ENCODE measurements around the gene BCKDHB.

Gene BCKDHB

GRCh38 chr6:80217794-80218193 lies 111.3 kb downstream of the BCKDHB start:
- no CpG with 5 or more reads among the region's 6 CpGs for WGBS (ENCODE audit: extremely low coverage, insufficient coverage, insufficient read length)

GRCh38 chr6:80223743-80224212 lies 117.3 kb downstream of the BCKDHB start:
- no peak overlapping the region for H2AK5ac ChIP-seq (ENCODE audit: low read length)
- H3K36me3 ChIP-seq (ENCODE audit: control insufficient read depth in 1 of 2, insufficient read depth in 2 of 2, low read length in 2 of 2): peaks cover 0 to 2% of the 10 kb centered on the region in 2 experiments
- no peak overlapping the region for H2BK12ac ChIP-seq (ENCODE audit: low read length)

More at GRCh38 chr6:80217794-80218193, 111.3 kb downstream of the BCKDHB start:
- Histone ChIP-seq H3K27me3 (ENCODE audit: insufficient read depth, low read length) (no peaks in the 10 kb centered on the region), H4K8ac (ENCODE audit: low read depth, low read length) (no peak overlapping the region), H3K18ac (ENCODE audit: low read length) (no peak overlapping the region), H3K9me3 (ENCODE audit: insufficient read depth, low read depth, low read length) (no peaks in the 10 kb centered on the region), H2BK5ac (ENCODE audit: low read depth, low read length, poor library complexity) (no peak overlapping the region), H4K91ac (ENCODE audit: low read depth, low read length) (no peak overlapping the region), H2AFZ (ENCODE audit: insufficient read depth, low read length, poor library complexity) (no peak overlapping the region), H3K79me2 (ENCODE audit: control insufficient read depth, insufficient read depth, low read length, poor library complexity) (no peaks in the 10 kb centered on the region), H2BK120ac (ENCODE audit: insufficient read depth, low read length, poor library complexity) (no peak overlapping the region), H3K27ac (ENCODE audit: low read depth, low read length) (no peak overlapping the region), H4K12ac (ENCODE audit: low read depth, low read length) (no peak overlapping the region), H3K9ac (ENCODE audit: low read length) (no peak overlapping the region), H3K23ac (ENCODE audit: low read length) (no peak overlapping the region), H3K36me3 (ENCODE audit: control insufficient read depth in 1 of 2, insufficient read depth in 2 of 2, low read length in 2 of 2) (peaks cover 2 to 3% of the 10 kb centered on the region in 2 experiments), H3K4me3 (ENCODE audit: low read depth, low read length) (no peak overlapping the region), H2AK5ac (ENCODE audit: low read length) (no peak overlapping the region), H3K14ac (ENCODE audit: low read length) (no peak overlapping the region), H2BK12ac (ENCODE audit: low read length) (no peak overlapping the region), H3K4me1 (ENCODE audit: control insufficient read depth in 1 of 2, insufficient read depth in 2 of 2, low read length in 2 of 2) (peaks cover 3% of the 10 kb centered on the region in 2 experiments), H3K4ac (ENCODE audit: low read depth, low read length) (no peak overlapping the region), H3K4me2 (ENCODE audit: low read length) (no peak overlapping the region), H3K79me1 (ENCODE audit: low read length) (no peaks in the 10 kb centered on the region)
- DNase-seq: no peak

GRCh38 chr6:80226151-80226550 lies 119.7 kb downstream of the BCKDHB start:
- H3K4me2 ChIP-seq (ENCODE audit: low read length): no peak overlapping the region
- H3K79me2 ChIP-seq (ENCODE audit: control insufficient read depth, insufficient read depth, low read length, poor library complexity): no peaks in the 10 kb centered on the region
- H3K36me3 ChIP-seq (ENCODE audit: control insufficient read depth in 1 of 2, insufficient read depth in 2 of 2, low read length in 2 of 2): no peaks in the 10 kb centered on the region
- no peak overlapping the region for H3K4ac ChIP-seq (ENCODE audit: low read depth, low read length)
- no peaks in the 10 kb centered on the region for H3K79me1 ChIP-seq (ENCODE audit: low read length)
- H3K4me3 ChIP-seq (ENCODE audit: low read depth, low read length): no peak overlapping the region
- no peak overlapping the region for H2BK12ac ChIP-seq (ENCODE audit: low read length)
- no peak overlapping the region for H3K14ac ChIP-seq (ENCODE audit: low read length)
- no peak for DNase-seq
- no peak overlapping the region for H2BK120ac ChIP-seq (ENCODE audit: insufficient read depth, low read length, poor library complexity)
- H2AFZ ChIP-seq (ENCODE audit: insufficient read depth, low read length, poor library complexity): no peak overlapping the region
- H4K8ac ChIP-seq (ENCODE audit: low read depth, low read length): no peak overlapping the region
- no CpG with 5 or more reads among the region's 3 CpGs for WGBS (ENCODE audit: extremely low coverage, insufficient coverage, insufficient read length)
- H3K27ac ChIP-seq (ENCODE audit: low read depth, low read length): no peak overlapping the region
- H3K27me3 ChIP-seq (ENCODE audit: insufficient read depth, low read length): no peaks in the 10 kb centered on the region
- H3K4me1 ChIP-seq (ENCODE audit: control insufficient read depth in 1 of 2, insufficient read depth in 2 of 2, low read length in 2 of 2): no peaks in the 10 kb centered on the region
- H3K9ac ChIP-seq (ENCODE audit: low read length): no peak overlapping the region
- H3K9me3 ChIP-seq (ENCODE audit: insufficient read depth, low read depth, low read length): no peaks in the 10 kb centered on the region
- no peak overlapping the region for H4K12ac ChIP-seq (ENCODE audit: low read depth, low read length)
- no peak overlapping the region for H3K18ac ChIP-seq (ENCODE audit: low read length)
- H4K91ac ChIP-seq (ENCODE audit: low read depth, low read length): no peak overlapping the region
- no peak overlapping the region for H2BK5ac ChIP-seq (ENCODE audit: low read depth, low read length, poor library complexity)
- no peak overlapping the region for H2AK5ac ChIP-seq (ENCODE audit: low read length)
- H3K23ac ChIP-seq (ENCODE audit: low read length): no peak overlapping the region

More at GRCh38 chr6:80223743-80224212, 117.3 kb downstream of the BCKDHB start:
- Histone ChIP-seq H4K91ac (ENCODE audit: low read depth, low read length) (no peak overlapping the region), H3K27me3 (ENCODE audit: insufficient read depth, low read length) (no peaks in the 10 kb centered on the region), H2BK5ac (ENCODE audit: low read depth, low read length, poor library complexity) (no peak overlapping the region), H3K4me1 (ENCODE audit: control insufficient read depth in 1 of 2, insufficient read depth in 2 of 2, low read length in 2 of 2) (no peaks in the 10 kb centered on the region), H3K18ac (ENCODE audit: low read length) (no peak overlapping the region), H4K12ac (ENCODE audit: low read depth, low read length) (no peak overlapping the region), H3K79me1 (ENCODE audit: low read length) (no peaks in the 10 kb centered on the region), H3K14ac (ENCODE audit: low read length) (no peak overlapping the region), H3K79me2 (ENCODE audit: control insufficient read depth, insufficient read depth, low read length, poor library complexity) (no peaks in the 10 kb centered on the region), H2BK120ac (ENCODE audit: insufficient read depth, low read length, poor library complexity) (no peak overlapping the region), H3K27ac (ENCODE audit: low read depth, low read length) (no peak overlapping the region), H3K9me3 (ENCODE audit: insufficient read depth, low read depth, low read length) (no peaks in the 10 kb centered on the region), H3K4me2 (ENCODE audit: low read length) (no peak overlapping the region), H3K9ac (ENCODE audit: low read length) (no peak overlapping the region), H3K4me3 (ENCODE audit: low read depth, low read length) (no peak overlapping the region), H3K23ac (ENCODE audit: low read length) (no peak overlapping the region), H2AFZ (ENCODE audit: insufficient read depth, low read length, poor library complexity) (no peak overlapping the region), H4K8ac (ENCODE audit: low read depth, low read length) (no peak overlapping the region), H3K4ac (ENCODE audit: low read depth, low read length) (no peak overlapping the region)
- no CpG with 5 or more reads among the region's 3 CpGs for WGBS (ENCODE audit: extremely low coverage, insufficient coverage, insufficient read length)
- no peak for DNase-seq

GRCh38 chr6:80226699-80227098 lies 120.2 kb downstream of the BCKDHB start:
- DNase-seq: no peak
- Histone ChIP-seq H3K4me3 (ENCODE audit: low read depth, low read length) (no peak overlapping the region), H3K36me3 (ENCODE audit: control insufficient read depth in 1 of 2, insufficient read depth in 2 of 2, low read length in 2 of 2) (no peaks in the 10 kb centered on the region), H3K4me1 (ENCODE audit: control insufficient read depth in 1 of 2, insufficient read depth in 2 of 2, low read length in 2 of 2) (no peaks in the 10 kb centered on the region), H2BK5ac (ENCODE audit: low read depth, low read length, poor library complexity) (no peak overlapping the region), H3K79me1 (ENCODE audit: low read length) (no peaks in the 10 kb centered on the region), H3K4me2 (ENCODE audit: low read length) (no peak overlapping the region), H2AFZ (ENCODE audit: insufficient read depth, low read length, poor library complexity) (no peak overlapping the region), H3K27ac (ENCODE audit: low read depth, low read length) (no peak overlapping the region), H3K4ac (ENCODE audit: low read depth, low read length) (no peak overlapping the region), H3K14ac (ENCODE audit: low read length) (no peak overlapping the region), H2BK120ac (ENCODE audit: insufficient read depth, low read length, poor library complexity) (no peak overlapping the region), H3K27me3 (ENCODE audit: insufficient read depth, low read length) (no peaks in the 10 kb centered on the region), H3K18ac (ENCODE audit: low read length) (no peak overlapping the region), H3K79me2 (ENCODE audit: control insufficient read depth, insufficient read depth, low read length, poor library complexity) (no peaks in the 10 kb centered on the region), H4K91ac (ENCODE audit: low read depth, low read length) (no peak overlapping the region), H3K23ac (ENCODE audit: low read length) (no peak overlapping the region), H3K9me3 (ENCODE audit: insufficient read depth, low read depth, low read length) (no peaks in the 10 kb centered on the region), H4K12ac (ENCODE audit: low read depth, low read length) (no peak overlapping the region), H3K9ac (ENCODE audit: low read length) (no peak overlapping the region), H2AK5ac (ENCODE audit: low read length) (no peak overlapping the region), H4K8ac (ENCODE audit: low read depth, low read length) (no peak overlapping the region), H2BK12ac (ENCODE audit: low read length) (no peak overlapping the region)
- no CpG with 5 or more reads among the region's 5 CpGs for WGBS (ENCODE audit: extremely low coverage, insufficient coverage, insufficient read length)
